ES-I3 (cell line): ENCODE results near the gene CETN1.

ENCODE experiments used
- H3K36me3 ChIP-seq: 2 replicates; pipeline ENCODE4 v1.6.1; 2013; ENCODE audit warnings: mild to moderate bottlenecking, low read length, control low read depth, moderate library complexity; ENCODE audit not compliant: insufficient read depth
- H3K4me1 ChIP-seq: 2 replicates; pipeline ENCODE4 v1.6.1; 2013; ENCODE audit warnings: mild to moderate bottlenecking, control low read depth, low read length; ENCODE audit not compliant: insufficient read depth
- H3K9ac ChIP-seq: 2 replicates; pipeline ENCODE4 v1.6.1; 2013; ENCODE audit warnings: low read depth, mild to moderate bottlenecking, low read length, moderate library complexity
- H3K9me3 ChIP-seq: 2 replicates; pipeline ENCODE4 v1.6.1; 2013; ENCODE audit warnings: mild to moderate bottlenecking, low read length, moderate library complexity; ENCODE audit not compliant: control insufficient read depth, insufficient read depth

Gene CETN1

GRCh38 chr18:623761-624620 lies 43.8 kb downstream of the CETN1 start:
- Histone ChIP-seq H3K36me3 (no peaks in the 10 kb centered on the region), H3K9me3 (no peaks in the 10 kb centered on the region)

GRCh38 chr18:627231-627630 lies 47.1 kb downstream of the CETN1 start:
- Histone ChIP-seq H3K9ac (no peak overlapping the region), H3K4me1 (peaks cover 14% of the 10 kb centered on the region), H3K36me3 (no peaks in the 10 kb centered on the region), H3K9me3 (no peaks in the 10 kb centered on the region)

More at GRCh38 chr18:623761-624620, 43.8 kb downstream of the CETN1 start:
- H3K4me1 ChIP-seq, result peaks cover 7% of the 10 kb centered on the region; the same call in 1 of the 2 replicates
- no peak overlapping the region for H3K9ac ChIP-seq

GRCh38 chr18:629269-630150 lies 49.3 kb downstream of the CETN1 start:
- no peak overlapping the region for H3K9ac ChIP-seq
- peaks cover 10% of the 10 kb centered on the region for H3K4me1 ChIP-seq
- H3K36me3 ChIP-seq, result no peaks in the 10 kb centered on the region
- H3K9me3 ChIP-seq, result no peaks in the 10 kb centered on the region

DNA sequence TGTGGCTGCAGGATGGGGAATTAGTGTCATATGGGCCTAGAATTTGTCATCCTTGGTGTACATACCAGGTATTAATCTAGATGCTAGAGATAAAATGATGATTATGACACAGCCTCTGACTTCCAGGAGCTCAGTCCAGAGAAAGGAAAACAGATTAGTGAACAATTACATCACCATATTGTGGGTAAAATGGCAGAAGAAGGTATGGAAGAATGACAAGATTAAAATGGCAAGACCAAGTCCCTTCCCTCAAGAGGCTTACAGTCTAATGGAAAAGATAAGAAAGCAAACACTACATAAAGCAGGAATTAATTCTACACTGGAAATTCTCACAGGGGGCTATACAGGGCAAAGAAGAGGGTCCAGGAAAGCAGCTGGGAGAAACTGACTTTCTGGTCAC lies 51.4 kb downstream of the CETN1 start:
- Histone ChIP-seq H3K36me3 (no peaks in the 10 kb centered on the region), H3K4me1 (peaks cover 11% of the 10 kb centered on the region), H3K9ac (no peak overlapping the region), H3K9me3 (no peaks in the 10 kb centered on the region)
